Small intestine (tissue), 7 donors: Measurements from ENCODE around the gene NUDT14. TPM values are rescaled to one million over a fixed set of nuclear protein-coding genes. Genes with fewer than 3 reads are reported as not detected.

Experiments used
- DNase-seq, 2 donors: peaks; one replicate each; pipeline versions ENCODE4 v3.0.0 to v3.0.0-alpha.2; 2013
- FAIRE-seq: peaks from 2 replicates; lab custom pipeline; 2012; peaks lifted over from hg19 to GRCh38; lab: Jason Lieb, UNC
- H3K27ac ChIP-seq, 3 donors: one replicate each; pipeline ENCODE4 v1.5.1; 2013; ENCODE audit warnings: low read length in 2 of 3, mild to moderate bottlenecking in 2 of 3, control low read depth in 1 of 3, inconsistent platforms in 1 of 3, low read depth in 1 of 3, moderate library complexity in 1 of 3
- H3K27me3 ChIP-seq, 3 donors: one replicate each; pipeline ENCODE4 v1.6.1; 2013; ENCODE audit warnings: low read length in 3 of 3, inconsistent platforms in 1 of 3; ENCODE audit not compliant: control insufficient read depth in 3 of 3, insufficient read depth in 3 of 3
- H3K36me3 ChIP-seq, 3 donors: one replicate each; pipeline ENCODE4 v1.6.1; 2013; ENCODE audit warnings: low read length in 3 of 3, inconsistent platforms in 1 of 3, low read depth in 1 of 3, mild to moderate bottlenecking in 1 of 3, moderate library complexity in 1 of 3; ENCODE audit not compliant: control insufficient read depth in 3 of 3, insufficient read depth in 2 of 3
- H3K4me1 ChIP-seq, 3 donors: one replicate each; pipeline ENCODE4 v1.6.1; 2013; ENCODE audit warnings: low read length in 2 of 3, inconsistent platforms in 1 of 3, low read depth in 1 of 3, mild to moderate bottlenecking in 1 of 3, moderate library complexity in 1 of 3; ENCODE audit not compliant: control insufficient read depth in 3 of 3, insufficient read depth in 2 of 3
- H3K4me3 ChIP-seq, 3 donors: one replicate each; pipeline ENCODE4 v1.5.1; 2013; ENCODE audit warnings: low read length in 3 of 3, control low read depth in 1 of 3, inconsistent platforms in 1 of 3, low read depth in 1 of 3, mild to moderate bottlenecking in 1 of 3, moderate library complexity in 1 of 3
- H3K9me3 ChIP-seq, 2 donors: one replicate each; pipeline ENCODE4 v1.6.1; 2013; ENCODE audit warnings: low read depth in 1 of 2, low read length in 1 of 2; ENCODE audit not compliant: control insufficient read depth in 2 of 2, insufficient read depth in 1 of 2
- WGBS, 3 donors: extraction: QIAGEN DNeasy Blood & Tissue Kit; methylation state at CpG; one replicate each; pipeline ENCODE4 v1.1.7; 2013; 5-methylcytosine and 5-hydroxymethylcytosine counted together
- polyA plus RNA-seq, 4 donors: library from polyadenylated mRNA; stranded (reverse) in 3 of 4; unstranded in 1 of 4; fragments of 200-250 nt in 3 of 4; fragments of 120-200 nt in 1 of 4; gene quantifications; one replicate each; pipeline versions ENCODE4 v1.2.1 to v1.2.3, GENCODE V29; 2013
- donor health status: healthy with polysubstance abuse.
- donor health status: control.
- donor health status: control.
- donor health status: Bipolar disorder and iron deficiency.
- donor health status: healthy.

Gene NUDT14
- polyA plus RNA-seq, 4 donors: 25.9 to 68.1 (median 51.7) TPM

DNA sequence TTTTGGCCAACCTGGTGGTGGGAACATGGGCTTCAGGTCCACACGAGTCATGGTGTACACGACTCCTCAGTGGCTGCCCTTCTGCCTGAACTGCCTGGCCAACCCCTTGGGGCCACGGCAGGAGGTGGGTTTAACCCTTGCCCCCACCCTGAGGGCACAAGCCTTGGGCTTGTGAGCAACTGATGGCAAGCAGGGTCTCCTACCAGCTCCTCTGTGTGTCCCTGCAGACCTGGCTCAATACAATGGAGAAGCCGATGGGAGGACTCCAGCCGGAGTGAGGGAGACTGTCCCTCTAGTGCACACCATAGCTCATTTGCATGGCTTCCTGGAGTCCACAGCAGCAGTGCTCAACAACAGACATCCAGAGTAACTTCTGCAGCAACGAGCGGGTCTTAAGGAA, 40.5 kb downstream of the NUDT14 start:
- Histone ChIP-seq H3K9me3 (peaks cover 0 to 16% of the 10 kb centered on the region in 2 donors), H3K4me3 (no peak overlapping the region), H3K27me3 (no peaks in the 10 kb centered on the region), H3K4me1 (no peaks in the 10 kb centered on the region), H3K27ac (no peak overlapping the region), H3K36me3 (peaks cover 0 to 7% (median 0%) of the 10 kb centered on the region in 3 donors)
- FAIRE-seq: no peak
- WGBS, 3 donors: 90 to 93% (median 90%) methylated on average over 7 of the region's 7 CpGs
- no peak for DNase-seq

DNA sequence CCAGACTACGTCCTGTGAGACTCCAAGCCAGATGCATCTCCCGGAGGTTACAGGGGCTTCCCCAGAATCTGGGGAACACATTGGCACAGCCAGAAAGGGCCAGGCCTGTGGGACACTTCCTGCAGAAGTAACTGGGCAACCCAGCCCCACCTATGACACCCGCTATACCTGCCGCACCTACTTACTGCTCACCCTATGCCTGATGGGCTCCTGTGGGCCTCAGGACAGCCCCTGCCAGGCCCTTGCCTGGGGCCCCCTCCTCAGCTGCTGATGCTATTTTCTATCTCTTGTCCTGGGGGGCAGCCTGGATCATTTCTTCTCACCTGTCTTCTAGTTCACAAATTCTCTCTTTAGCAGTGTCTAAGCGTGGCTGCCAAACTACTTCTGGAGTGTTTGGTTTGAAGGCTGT, 41.3 kb downstream of the NUDT14 start:
- Histone ChIP-seq H3K4me1 (no peaks in the 10 kb centered on the region), H3K27ac (no peak overlapping the region), H3K9me3 (peaks cover 0 to 16% of the 10 kb centered on the region in 2 donors), H3K36me3 (peaks cover 0 to 7% (median 0%) of the 10 kb centered on the region in 3 donors), H3K27me3 (no peaks in the 10 kb centered on the region), H3K4me3 (no peak overlapping the region)
- DNase-seq: no peak
- no peak for FAIRE-seq
- 94 to 97% (median 96%) methylated on average over 5 of the region's 5 CpGs for WGBS, 3 donors

DNA sequence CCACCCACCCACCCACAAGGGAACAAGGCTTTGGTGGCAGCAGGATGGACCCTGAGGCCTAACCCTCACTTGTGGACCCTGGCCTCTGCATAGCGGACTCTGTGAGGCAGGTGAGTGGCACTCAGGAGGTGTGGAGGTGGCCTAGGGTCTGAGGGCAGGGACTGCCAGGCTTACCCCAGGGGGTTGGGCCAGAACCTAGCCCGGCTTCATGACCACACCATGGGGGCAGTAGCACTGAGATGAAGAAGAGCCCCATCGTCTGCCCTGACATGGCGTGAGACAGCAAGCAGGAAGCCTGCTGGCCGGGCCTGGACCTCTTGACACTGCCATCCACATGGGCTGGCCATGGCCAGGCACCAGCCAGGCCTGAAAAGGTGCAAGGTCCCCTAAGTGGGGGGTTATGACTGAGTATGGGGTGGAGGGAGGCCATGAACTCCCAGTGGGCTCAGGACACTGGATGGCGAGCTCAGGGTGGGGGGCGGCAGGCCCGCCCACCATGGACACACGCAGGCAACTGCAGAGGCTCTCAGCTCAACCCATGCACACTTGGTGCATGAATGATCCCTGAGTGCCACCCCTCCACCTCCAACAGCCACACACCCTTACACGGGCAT, 41.8 kb downstream of the NUDT14 start:
- H3K27me3 ChIP-seq: no peaks in the 10 kb centered on the region
- peaks cover 0 to 16% of the 10 kb centered on the region in 2 donors for H3K9me3 ChIP-seq
- FAIRE-seq: no peak
- peaks cover 0 to 7% (median 0%) of the 10 kb centered on the region in 3 donors for H3K36me3 ChIP-seq
- H3K4me3 ChIP-seq: no peak overlapping the region
- no peak overlapping the region for H3K27ac ChIP-seq
- no peak for DNase-seq
- 82 to 84% (median 83%) methylated on average over 10 of the region's 10 CpGs for whole genome bisulfite sequencing, 3 donors
- no peaks in the 10 kb centered on the region for H3K4me1 ChIP-seq

DNA sequence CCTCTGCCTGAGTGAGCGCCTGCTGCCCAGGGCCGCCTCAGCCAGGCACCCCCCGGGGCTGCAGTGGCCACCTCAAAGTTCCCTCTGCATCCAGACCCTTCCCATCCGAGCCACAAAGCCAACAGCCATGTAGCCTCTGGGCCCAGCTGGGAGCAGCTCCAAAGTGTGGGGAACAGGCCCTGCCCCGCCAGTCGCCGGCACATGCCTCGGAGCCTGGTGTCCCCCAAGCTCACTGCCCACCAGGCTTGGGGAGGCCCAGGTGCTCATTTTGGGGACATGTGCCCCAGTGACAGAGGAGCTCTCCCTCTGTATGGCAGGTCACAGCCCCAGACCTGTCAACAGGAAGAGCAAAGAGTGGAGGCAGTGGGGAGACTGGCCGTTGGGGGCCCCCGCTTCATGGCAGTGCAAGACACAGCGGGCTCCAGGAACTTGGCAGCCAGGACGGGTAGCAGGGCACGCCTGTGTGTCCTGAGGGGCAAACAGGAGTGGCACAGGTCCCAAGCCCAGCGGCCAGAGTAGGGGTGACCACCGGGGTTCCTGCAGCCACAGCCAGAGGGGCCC, 42.5 kb downstream of the NUDT14 start:
- H3K36me3 ChIP-seq: peaks cover 0 to 7% (median 0%) of the 10 kb centered on the region in 3 donors
- no peak overlapping the region for H3K27ac ChIP-seq
- no peaks in the 10 kb centered on the region for H3K27me3 ChIP-seq
- WGBS, 3 donors: 88 to 93% (median 91%) methylated on average over 13 to 15 of the region's 15 CpGs
- H3K9me3 ChIP-seq: peaks cover 0 to 16% of the 10 kb centered on the region in 2 donors
- FAIRE-seq (no peak), DNase-seq (no peak)
- no peak overlapping the region for H3K4me3 ChIP-seq
- H3K4me1 ChIP-seq: no peaks in the 10 kb centered on the region

DNA sequence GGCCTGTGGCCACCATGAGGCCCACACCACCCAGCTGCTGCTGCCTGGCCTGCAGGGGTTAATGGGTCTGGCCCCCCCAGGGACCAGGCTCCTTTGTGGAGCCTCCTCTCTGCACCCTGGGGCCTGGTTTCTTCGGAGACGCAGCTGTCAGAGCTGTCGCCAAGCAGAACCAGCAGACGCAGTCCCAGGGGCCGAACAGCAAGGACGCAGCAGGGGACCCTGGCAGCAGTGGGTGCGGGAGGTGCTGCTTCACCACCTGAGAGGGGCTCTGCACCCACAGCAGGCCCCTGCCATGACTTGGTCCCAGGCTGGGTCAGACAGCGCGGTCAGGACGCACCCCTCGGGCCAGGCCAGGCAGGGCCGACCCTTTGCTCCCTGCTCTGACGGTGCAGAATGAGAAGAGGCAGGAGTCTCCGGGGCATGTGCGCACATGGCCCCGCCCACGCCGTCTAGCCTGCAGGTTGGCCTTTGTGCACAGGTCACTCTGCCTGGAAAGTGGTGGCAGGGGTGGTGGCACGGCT, 43.0 kb downstream of the NUDT14 start:
- H3K27me3 ChIP-seq: peaks cover 0 to under 1% (median 0%) of the 10 kb centered on the region in 3 donors
- no peak for FAIRE-seq
- H3K27ac ChIP-seq: no peak overlapping the region
- no peak for DNase-seq
- peaks cover 0 to 16% of the 10 kb centered on the region in 2 donors for H3K9me3 ChIP-seq
- no peaks in the 10 kb centered on the region for H3K4me1 ChIP-seq
- H3K36me3 ChIP-seq: peaks cover 0 to 7% (median 0%) of the 10 kb centered on the region in 3 donors
- no peak overlapping the region for H3K4me3 ChIP-seq
- WGBS, 3 donors: 81 to 86% (median 86%) methylated on average over 19 of the region's 19 CpGs

DNA sequence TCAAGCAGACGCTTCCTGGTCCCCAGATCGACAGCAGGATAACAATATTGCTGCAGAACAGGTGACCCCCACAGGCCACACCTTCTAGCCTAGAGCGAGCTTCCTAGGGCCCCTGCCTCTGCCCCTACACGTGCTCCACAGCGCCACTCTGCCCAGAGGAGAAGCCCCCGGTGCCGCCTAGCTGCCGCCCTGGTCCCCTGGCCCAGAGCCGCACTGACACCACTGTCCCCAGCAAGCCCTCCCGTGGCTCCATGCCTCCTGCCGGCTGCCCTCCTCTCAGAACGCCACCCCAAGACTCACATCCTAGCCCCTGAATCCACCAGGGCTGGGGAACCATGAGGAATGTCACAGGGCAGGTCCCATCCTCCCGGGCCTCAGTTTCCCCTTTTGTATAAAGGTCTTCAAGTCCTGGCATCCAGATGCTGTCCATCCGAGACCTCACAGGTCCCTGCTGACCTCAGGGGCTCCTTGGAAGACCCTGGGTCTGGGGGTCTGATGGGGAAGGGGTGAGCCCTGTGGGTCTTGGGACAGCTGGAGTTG, 43.6 kb downstream of the NUDT14 start:
- H3K27ac ChIP-seq: no peak overlapping the region
- H3K27me3 ChIP-seq: peaks cover 0 to 1% (median 0%) of the 10 kb centered on the region in 3 donors
- no peaks in the 10 kb centered on the region for H3K4me1 ChIP-seq
- FAIRE-seq: no peak
- peaks cover 0 to 16% of the 10 kb centered on the region in 2 donors for H3K9me3 ChIP-seq
- no peak for DNase-seq
- peaks cover 0 to 6% (median 0%) of the 10 kb centered on the region in 3 donors for H3K36me3 ChIP-seq
- no peak overlapping the region for H3K4me3 ChIP-seq
- 82 to 92% (median 88%) methylated on average over 11 to 14 of the region's 14 CpGs for WGBS, 3 donors

DNA sequence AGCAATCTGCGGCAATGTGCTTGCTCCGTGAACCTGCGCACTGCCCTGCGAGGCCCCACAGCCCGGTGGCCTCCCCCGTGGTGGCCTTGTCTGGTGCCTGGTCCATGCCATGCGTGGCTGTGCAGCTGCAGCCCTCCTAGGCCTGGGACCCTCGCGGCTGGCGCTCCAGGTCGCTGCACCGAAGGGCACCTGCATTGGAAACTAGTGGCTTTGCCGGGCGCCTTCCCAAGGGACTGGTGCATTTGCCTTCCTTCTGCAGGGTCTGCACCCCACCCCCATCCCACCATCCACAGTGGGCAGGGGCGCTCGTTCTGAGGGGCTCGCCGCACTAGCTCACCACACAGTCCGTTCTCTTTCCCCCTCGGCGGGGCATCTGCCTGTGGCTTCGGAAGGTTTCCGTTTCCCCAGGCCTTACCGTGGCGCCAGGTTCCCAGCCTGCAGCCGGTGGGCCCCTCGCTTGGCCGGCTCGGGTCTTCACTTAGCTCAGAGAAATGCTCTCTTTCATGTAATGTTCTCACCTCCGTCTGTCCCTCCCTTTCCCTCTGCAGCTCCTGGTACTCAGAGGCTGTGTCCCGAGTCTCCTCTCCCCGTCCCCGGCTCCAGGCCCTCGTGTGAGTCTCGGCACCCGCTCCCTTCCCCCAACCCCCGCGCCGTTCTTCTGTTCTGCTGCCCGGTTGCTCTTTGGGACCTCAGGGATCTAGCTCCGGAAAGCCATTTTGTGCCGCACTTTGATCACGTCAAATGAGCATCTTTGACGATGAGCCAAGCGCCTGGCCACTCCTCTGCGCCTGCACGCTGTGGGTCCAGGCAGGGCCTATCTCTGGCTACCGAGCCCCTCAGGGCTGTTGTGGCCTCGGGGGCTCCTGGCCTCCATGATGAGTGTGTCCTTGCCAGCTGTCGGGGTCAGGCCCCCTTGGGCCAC, 44.5 kb downstream of the NUDT14 start:
- Histone ChIP-seq H3K9me3 (peaks cover 0 to 20% of the 10 kb centered on the region in 2 donors), H3K27ac (no peak overlapping the region), H3K27me3 (peaks cover 0 to 1% (median 0%) of the 10 kb centered on the region in 3 donors), H3K4me3 (no peak overlapping the region), H3K36me3 (peaks cover 0 to under 1% (median 0%) of the 10 kb centered on the region in 3 donors), H3K4me1 (no peaks in the 10 kb centered on the region)
- 81 to 83% (median 81%) methylated on average over 50 of the region's 50 CpGs for WGBS, 3 donors
- FAIRE-seq (no peak), DNase-seq (no peak)
